ENCODE measurements around the gene COPG1. TPM values are rescaled to one million over a fixed set of nuclear protein-coding genes. Genes with fewer than 3 reads are reported as not detected.

Gene COPG1
- polyA plus RNA-seq, 1 of the 3 experiments (the other 2 are of a cell fraction), result 114 TPM

DNA sequence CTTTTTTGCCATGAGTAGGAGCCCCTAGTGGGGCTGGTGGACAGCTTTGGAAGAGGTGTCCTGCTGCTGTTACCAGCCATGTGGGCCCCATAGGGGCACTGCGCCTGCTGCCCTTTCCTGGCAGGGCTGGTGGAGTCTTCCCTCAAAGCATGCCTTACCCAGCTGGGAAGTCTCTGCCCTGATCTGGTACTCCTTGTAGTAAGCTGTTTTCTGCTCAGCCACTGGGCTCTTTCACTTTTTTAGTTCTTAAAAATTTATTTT lies 55.5 kb downstream of the COPG1 start:
- H3K27me3 ChIP-seq (ENCODE audit: insufficient read depth), result no peaks in the 10 kb centered on the region
- no peaks in the 10 kb centered on the region for H3K9me3 ChIP-seq
- CTCF ChIA-PET, result no interaction called here
- no peak overlapping the region for H3K27ac ChIP-seq (ENCODE audit: low read depth in 2 of 2, low read length in 1 of 2)
- H3K9me2 ChIP-seq, result no peaks in the 10 kb centered on the region
- TF ChIP-seq RFX5 (IDR thresholded peaks at IDR 0.05; ENCODE audit: low read length), result no peak
- TF ChIP-seq YY1 (IDR thresholded peaks at IDR 0.05; ENCODE audit: low read depth), result no peak
- TF ChIP-seq FOXM1 (IDR thresholded peaks at IDR 0.05; ENCODE audit: low read depth), result no peak
- no peak for TF ChIP-seq TAF1 (IDR thresholded peaks at IDR 0.05; ENCODE audit: borderline replicate concordance, low read depth, low read length)
- no peak for TF ChIP-seq NRF1 (IDR thresholded peaks at IDR 0.05; ENCODE audit: low read depth, low read length)
- no peak for TF ChIP-seq RCOR1 (IDR thresholded peaks at IDR 0.05; ENCODE audit: low read length)
- TF ChIP-seq SIN3A (IDR thresholded peaks at IDR 0.05; ENCODE audit: borderline replicate concordance, low read depth, low read length), result no peak
- TF ChIP-seq EP300 (IDR thresholded peaks at IDR 0.05; ENCODE audit: borderline replicate concordance in 1 of 2, low read depth in 1 of 2, low read length in 1 of 2), result no peak
- TF ChIP-seq, protein P1, sequence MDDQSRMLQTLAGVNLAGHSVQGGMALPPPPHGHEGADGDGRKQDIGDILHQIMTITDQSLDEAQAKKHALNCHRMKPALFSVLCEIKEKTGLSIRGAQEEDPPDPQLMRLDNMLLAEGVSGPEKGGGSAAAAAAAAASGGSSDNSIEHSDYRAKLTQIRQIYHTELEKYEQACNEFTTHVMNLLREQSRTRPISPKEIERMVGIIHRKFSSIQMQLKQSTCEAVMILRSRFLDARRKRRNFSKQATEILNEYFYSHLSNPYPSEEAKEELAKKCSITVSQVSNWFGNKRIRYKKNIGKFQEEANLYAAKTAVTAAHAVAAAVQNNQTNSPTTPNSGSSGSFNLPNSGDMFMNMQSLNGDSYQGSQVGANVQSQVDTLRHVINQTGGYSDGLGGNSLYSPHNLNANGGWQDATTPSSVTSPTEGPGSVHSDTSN (IDR thresholded peaks at IDR 0.05), result no peak
- TF ChIP-seq CTCF (IDR thresholded peaks at IDR 0.05), result no peak
- no peak for TF ChIP-seq JUND (IDR thresholded peaks at IDR 0.05)
- no peak for TF ChIP-seq GABPA (IDR thresholded peaks at IDR 0.05; ENCODE audit: low read depth)
- TF ChIP-seq ELF1 (IDR thresholded peaks at IDR 0.05), result no peak
- TF ChIP-seq SMC3 (IDR thresholded peaks at IDR 0.05; ENCODE audit: low read depth, low read length), result no peak
- no peak for TF ChIP-seq NFIC (IDR thresholded peaks at IDR 0.05; ENCODE audit: borderline replicate concordance)
- TF ChIP-seq, protein P2, sequence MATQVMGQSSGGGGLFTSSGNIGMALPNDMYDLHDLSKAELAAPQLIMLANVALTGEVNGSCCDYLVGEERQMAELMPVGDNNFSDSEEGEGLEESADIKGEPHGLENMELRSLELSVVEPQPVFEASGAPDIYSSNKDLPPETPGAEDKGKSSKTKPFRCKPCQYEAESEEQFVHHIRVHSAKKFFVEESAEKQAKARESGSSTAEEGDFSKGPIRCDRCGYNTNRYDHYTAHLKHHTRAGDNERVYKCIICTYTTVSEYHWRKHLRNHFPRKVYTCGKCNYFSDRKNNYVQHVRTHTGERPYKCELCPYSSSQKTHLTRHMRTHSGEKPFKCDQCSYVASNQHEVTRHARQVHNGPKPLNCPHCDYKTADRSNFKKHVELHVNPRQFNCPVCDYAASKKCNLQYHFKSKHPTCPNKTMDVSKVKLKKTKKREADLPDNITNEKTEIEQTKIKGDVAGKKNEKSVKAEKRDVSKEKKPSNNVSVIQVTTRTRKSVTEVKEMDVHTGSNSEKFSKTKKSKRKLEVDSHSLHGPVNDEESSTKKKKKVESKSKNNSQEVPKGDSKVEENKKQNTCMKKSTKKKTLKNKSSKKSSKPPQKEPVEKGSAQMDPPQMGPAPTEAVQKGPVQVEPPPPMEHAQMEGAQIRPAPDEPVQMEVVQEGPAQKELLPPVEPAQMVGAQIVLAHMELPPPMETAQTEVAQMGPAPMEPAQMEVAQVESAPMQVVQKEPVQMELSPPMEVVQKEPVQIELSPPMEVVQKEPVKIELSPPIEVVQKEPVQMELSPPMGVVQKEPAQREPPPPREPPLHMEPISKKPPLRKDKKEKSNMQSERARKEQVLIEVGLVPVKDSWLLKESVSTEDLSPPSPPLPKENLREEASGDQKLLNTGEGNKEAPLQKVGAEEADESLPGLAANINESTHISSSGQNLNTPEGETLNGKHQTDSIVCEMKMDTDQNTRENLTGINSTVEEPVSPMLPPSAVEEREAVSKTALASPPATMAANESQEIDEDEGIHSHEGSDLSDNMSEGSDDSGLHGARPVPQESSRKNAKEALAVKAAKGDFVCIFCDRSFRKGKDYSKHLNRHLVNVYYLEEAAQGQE (IDR thresholded peaks at IDR 0.05; ENCODE audit: low read depth, low read length), result no peak
- no peak for TF ChIP-seq EZH2phosphoT487 (IDR thresholded peaks at IDR 0.05; ENCODE audit: borderline replicate concordance, low read depth)
- TF ChIP-seq TCF12 (IDR thresholded peaks at IDR 0.05), result no peak
- TF ChIP-seq, protein P3, sequence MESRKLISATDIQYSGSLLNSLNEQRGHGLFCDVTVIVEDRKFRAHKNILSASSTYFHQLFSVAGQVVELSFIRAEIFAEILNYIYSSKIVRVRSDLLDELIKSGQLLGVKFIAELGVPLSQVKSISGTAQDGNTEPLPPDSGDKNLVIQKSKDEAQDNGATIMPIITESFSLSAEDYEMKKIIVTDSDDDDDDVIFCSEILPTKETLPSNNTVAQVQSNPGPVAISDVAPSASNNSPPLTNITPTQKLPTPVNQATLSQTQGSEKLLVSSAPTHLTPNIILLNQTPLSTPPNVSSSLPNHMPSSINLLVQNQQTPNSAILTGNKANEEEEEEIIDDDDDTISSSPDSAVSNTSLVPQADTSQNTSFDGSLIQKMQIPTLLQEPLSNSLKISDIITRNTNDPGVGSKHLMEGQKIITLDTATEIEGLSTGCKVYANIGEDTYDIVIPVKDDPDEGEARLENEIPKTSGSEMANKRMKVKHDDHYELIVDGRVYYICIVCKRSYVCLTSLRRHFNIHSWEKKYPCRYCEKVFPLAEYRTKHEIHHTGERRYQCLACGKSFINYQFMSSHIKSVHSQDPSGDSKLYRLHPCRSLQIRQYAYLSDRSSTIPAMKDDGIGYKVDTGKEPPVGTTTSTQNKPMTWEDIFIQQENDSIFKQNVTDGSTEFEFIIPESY (IDR thresholded peaks at IDR 0.05; ENCODE audit: borderline replicate concordance, low read depth), result no peak
- no peak for TF ChIP-seq GATA2 (CRISPR knock-in tag; IDR thresholded peaks at IDR 0.05)
- H3K4me1 ChIP-seq (ENCODE audit: control insufficient read depth in 1 of 2, insufficient read depth in 2 of 2, low read depth in 1 of 2, low read length in 1 of 2), result no peaks in the 10 kb centered on the region
- H3K4me2 ChIP-seq, result no peak overlapping the region
- no peak overlapping the region for H3K9ac ChIP-seq
- no peak overlapping the region for H2AFZ ChIP-seq (ENCODE audit: low read depth)
- no peaks in the 10 kb centered on the region for H4K20me1 ChIP-seq (ENCODE audit: insufficient read depth)
- DNase-seq, result no peak
- no peaks in the 10 kb centered on the region for H3F3A ChIP-seq (replicated peaks; ENCODE audit: insufficient read depth)
- no peaks in the 10 kb centered on the region for H3K79me2 ChIP-seq (ENCODE audit: insufficient read depth)
- H3K4me3 ChIP-seq (ENCODE audit: low read depth in 2 of 2, low read length in 1 of 2), result no peak overlapping the region
- POLR2A ChIA-PET, result no interaction called here
- peaks cover 32 to 40% of the 10 kb centered on the region in 2 experiments for H3K36me3 ChIP-seq (replicated peaks in 1 of 2; ENCODE audit: control insufficient read depth in 1 of 2, insufficient read depth in 2 of 2, low read length in 1 of 2)
- no CpG with 5 or more reads among the region's 1 CpG for WGBS (ENCODE audit: low lambda C conversion rate)
